Fibroblast of skin of right quadriceps (primary cell): Measurements from ENCODE around the gene NTRK2.
A peak's percentile ranks its signal among the peaks of the same experiment; 100 is the strongest.

Source experiments
- DNase-seq: peaks from one replicate; pipeline ENCODE4 v3.0.0-alpha.2; 2013

Gene NTRK2

DNA sequence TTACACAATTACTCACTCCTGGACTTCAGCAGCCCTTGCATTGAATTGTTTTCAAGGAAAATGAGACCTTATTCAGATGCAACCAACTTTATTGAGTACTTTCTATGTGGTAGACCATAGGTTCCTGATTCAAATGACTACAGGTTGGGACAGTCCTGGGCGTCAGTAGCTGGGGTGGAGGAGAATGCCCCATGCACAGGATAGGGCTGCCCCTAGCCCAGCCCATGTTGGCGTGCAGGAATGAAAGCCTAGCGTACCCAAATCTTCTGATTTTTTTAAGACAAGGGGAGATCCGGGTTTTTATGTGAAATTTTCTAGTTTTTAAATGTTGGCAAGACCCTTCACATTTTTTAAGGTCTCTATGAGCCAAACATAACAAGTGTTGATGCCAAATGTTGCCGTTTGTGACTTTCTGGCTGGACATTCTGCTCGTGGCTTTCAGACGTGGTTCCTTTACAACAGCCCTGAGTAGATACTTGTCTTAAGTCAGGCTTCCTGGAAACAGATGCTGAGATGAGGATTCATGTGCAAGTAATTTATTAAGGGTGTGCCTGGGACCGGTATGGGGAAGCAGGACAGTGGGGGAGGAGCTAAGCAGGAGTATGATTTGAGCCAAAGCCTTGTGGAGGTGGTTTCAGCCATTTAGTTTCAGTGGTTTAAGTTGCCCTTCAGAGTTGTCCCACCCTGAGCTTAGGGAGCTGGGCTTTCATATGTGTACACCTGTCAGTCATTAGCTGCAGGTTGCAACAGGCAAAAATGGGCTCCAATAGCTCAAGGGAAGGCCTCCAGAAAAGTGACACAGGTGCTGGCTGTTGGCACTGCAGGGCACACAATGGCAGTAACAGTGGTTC lies 154.1 kb downstream of the NTRK2 start:
- peak; percentile 7 for DNase-seq

GRCh38 chr9:84827216-84827765 lies 157.8 kb downstream of the NTRK2 start:
- DNase-seq: no peak

DNA sequence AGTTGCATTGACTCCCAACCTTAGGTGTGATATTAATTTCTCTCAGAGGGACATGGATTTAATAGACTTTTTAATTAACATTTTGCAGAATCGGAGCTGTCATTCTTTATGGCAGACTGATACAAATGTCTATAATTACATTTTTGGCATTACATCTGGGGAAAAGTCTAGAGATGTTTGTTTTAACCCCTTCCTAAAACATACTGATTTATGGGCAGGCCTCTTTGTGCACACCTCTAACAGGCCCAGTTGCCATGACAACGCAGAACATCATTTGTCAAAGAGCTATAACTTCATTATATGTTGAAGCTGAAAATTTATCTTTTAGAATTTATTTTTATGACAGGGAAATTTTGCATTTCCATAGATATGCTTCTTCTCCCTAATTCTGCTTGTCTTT lies 158.5 kb downstream of the NTRK2 start:
- DNase-seq: no peak

- no peak for DNase-seq
These were observed 159.9 kb downstream of the NTRK2 start for GRCh38 chr9:84829471-84829870.

GRCh38 chr9:84829997-84830696 lies 160.6 kb downstream of the NTRK2 start:
- DNase-seq: no peak

DNA sequence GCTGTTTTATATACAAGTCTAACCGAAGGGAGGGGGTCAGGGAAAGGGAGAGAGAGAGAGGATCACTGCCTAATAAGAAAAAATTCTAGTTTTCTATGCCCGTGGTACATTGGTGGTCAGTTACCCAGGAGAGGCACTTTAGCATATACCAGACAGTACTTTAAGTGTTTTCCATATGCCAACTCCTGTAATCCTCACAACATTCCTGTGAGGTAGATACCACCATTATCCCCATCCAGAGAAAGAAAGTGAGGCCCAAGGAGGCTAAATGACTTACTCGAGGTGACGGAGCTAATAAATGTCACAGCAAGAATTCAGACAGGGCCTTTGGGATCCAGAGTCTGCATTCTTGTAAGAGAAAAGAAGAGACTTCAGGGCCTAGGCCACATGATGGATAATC lies 161.8 kb downstream of the NTRK2 start:
- no peak for DNase-seq

- no peak for DNase-seq
These were observed 162.9 kb downstream of the NTRK2 start for GRCh38 chr9:84832453-84832852.

GRCh38 chr9:84834426-84834825 lies 164.9 kb downstream of the NTRK2 start:
- no peak for DNase-seq

- no peak for DNase-seq
These were observed 166.2 kb downstream of the NTRK2 start for GRCh38 chr9:84835745-84836144.

DNA sequence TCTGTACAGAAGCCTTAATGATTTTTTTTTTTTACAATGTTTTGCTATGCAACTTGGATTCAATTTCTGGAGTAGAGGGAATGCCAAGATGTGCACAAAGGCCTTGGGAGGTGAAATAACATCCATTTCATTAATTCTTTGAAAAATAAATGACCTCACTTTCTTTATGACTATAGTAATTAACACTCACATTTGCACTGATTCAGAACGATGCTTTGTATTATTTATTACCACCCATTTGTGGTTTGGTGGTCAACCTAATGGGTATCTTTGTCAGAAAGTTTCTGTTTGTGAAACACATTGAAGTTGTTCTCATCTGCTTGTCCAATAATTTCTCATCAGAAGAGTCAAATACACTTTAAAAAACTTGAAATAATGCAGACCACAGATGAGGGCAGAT lies 169.3 kb downstream of the NTRK2 start:
- DNase-seq: peak; percentile 16

GRCh38 chr9:84839541-84839940 lies 170.0 kb downstream of the NTRK2 start:
- peak; percentile 72 for DNase-seq

- no peak for DNase-seq
These were observed 172.4 kb downstream of the NTRK2 start for GRCh38 chr9:84841931-84842330.

- no peak for DNase-seq
These were observed 173.8 kb downstream of the NTRK2 start for GRCh38 chr9:84843175-84843824.

DNA sequence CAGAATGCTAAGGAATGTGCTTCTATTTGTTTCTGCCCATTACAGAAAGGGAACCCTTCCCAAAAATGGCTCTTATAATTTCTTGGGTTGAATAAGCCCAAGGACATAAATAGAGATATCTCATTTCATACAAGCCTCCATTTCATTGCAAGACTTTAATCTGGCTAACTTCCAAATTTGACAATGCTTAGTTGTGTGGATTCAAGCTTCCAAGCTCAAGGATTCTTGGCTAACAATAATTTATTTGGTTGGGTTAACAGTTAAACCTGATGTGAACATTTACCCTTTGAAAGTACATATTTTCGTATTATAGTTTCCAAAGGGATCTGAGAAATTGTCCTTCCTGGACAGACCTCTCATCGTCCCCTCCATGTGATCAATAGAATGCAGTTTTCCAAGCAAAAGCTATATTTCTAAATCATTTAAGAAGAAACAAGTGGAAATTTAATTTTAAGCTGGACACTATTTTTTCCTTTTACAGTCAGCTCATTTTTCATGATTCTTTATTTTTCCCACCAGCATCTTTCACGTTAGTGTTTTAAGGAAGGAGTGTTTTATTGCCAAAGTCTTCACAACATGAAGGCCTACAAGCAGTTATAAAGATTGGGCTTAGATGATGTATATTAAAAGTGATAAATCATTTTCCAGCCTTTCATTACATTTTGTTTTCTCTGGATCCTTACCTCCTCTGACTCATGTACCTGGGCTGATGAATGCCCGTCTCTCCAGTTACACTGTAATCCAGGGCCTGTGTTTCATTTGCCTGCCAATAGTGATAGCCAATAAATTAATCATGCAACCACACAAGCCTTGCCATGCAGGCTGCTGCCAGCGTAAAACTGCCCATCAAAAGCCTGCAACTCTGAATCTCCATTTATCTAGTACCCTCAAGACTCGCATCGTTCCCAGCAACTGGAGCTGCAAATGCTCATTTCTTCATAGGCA lies 176.7 kb downstream of the NTRK2 start:
- no peak for DNase-seq

DNA sequence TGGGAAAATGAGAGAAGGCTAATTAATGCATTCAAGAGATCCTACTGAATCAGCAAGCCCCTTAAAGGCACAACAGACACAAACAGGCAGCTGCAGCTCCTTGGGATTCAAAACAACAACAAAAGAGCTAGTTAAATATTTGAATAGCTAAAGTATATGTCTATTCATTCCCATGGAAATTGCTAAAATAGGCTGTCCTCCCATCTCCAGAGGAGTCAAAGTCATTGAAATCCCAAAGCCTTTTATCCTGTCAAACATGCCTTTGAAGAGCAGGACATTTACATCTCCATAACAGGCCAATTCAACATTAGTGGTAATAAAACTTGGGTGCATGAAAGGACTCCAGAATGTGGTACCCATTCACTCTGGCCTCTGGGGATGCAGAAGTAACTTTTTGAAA lies 177.4 kb downstream of the NTRK2 start:
- no peak for DNase-seq

GRCh38 chr9:84849049-84849448 lies 179.5 kb downstream of the NTRK2 start:
- DNase-seq: no peak

DNA sequence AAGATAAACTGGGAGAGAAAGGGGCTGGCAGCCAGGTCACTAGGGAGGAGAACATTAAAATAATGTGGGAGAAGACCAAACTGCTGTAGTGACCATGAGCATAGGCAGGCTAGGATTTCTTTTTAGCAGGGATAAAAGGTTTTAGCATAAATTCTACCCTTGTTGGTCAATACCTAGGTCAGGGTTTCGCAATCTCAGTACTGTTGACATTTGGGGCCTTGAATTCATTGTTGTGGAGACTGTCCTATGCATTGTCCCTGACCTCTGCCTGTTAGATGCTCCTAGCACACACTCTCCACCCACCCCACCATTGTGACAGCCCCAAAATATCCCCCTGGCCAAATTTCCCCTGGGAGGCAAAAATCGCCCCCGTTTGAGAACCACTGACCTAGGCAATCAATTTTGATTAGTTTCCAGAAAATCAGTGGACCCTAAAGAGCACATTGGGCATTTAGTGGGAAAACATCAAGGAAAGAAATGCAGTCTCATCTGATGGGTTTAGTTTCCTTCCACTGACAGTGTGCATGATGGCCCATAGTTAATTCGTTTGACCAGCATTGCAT lies 181.4 kb downstream of the NTRK2 start:
- DNase-seq: no peak

GRCh38 chr9:84851935-84852585 lies 182.5 kb downstream of the NTRK2 start:
- DNase-seq: peak; percentile 64

DNA sequence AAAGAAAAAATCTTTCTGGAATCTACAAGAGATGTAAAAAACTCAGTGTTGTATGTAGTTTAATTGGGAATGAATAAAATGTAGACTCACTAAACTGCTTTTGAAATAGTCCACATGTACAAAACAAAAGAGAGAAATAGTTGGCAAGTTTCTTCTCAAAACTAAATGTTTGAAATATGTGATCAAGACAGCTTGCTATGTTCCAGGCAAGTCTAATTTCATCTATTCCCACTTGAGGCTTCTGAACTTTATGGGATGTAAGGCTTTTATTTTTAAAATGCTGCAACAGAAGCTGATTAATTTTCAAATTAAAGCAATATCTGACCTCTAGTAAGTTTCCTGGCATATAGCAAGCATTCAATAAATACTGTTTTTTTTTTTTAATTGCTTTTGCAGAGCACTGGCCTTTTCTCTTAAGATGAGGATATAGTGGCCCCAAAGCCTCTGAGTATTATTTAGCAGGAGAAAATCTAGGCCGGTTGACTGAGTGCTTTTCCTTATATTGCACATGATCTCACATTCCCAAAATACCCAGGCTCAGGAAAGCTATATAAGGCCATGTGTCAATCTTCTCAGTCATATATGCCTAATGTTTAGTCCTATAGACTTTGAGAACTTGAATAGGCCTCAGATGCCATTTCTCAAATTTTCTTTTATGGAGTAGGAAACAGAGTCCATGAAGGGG lies 183.2 kb downstream of the NTRK2 start:
- no peak for DNase-seq

DNA sequence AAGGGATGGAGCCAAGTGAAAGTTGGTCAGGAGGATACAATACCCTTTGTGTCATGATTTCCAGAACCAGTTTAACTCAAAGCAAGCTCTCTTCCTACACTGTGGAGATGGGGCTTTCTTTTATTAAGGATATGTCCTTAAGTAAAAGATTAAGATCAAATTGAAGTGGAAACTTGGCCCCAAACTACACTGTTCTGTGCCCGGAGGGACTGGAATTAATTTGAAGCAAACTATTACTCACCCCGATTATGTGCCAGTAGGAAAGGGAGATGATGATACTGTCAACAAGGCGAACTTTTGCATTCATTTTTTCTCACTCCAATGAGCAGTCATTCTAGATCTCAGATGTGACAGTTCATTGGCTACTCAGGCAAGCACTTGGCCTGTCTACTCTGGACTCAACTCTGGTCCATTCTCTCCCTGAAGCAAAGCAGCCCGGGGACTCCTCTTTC lies 186.7 kb downstream of the NTRK2 start:
- peak; percentile 24 for DNase-seq

- DNase-seq: no peak
These were observed 187.7 kb downstream of the NTRK2 start for GRCh38 chr9:84857211-84857610.
